GM12875 (cell line): ENCODE measurements around the gene HCN2.
"Not testable (repeated sequence)": the region's sequence is repeated elsewhere in the genome, so short reads cannot be mapped to it uniquely, and the experiment has no call there.

ENCODE experiments used
- H3K4me3 ChIP-seq: one replicate; pipeline ENCODE4 v1.5.1; 2011; ENCODE audit warnings: low read depth, low read length, control low read depth
- CTCF ChIP-seq: IDR thresholded peaks from 2 replicates; pipeline ENCODE4 v1.5.1; 2011; ENCODE audit warnings: low read depth, mild to moderate bottlenecking, control low read depth, inconsistent platforms, low read length, moderate library complexity, borderline replicate concordance; ENCODE audit not compliant: insufficient read depth

The HCN2 gene

GRCh38 chr19:583198-583967 is 6.3 kb upstream of the HCN2 start:
- H3K4me3 ChIP-seq = no peak overlapping the region
- no peak for TF ChIP-seq CTCF

- no peak overlapping the region for H3K4me3 ChIP-seq
- no peak for TF ChIP-seq CTCF
These were observed 5.8 kb upstream of the HCN2 start for GRCh38 chr19:583968-584239.

- H3K4me3 ChIP-seq = no peak overlapping the region
- peak; percentile 99 for TF ChIP-seq CTCF
These were observed 5.3 kb upstream of the HCN2 start for GRCh38 chr19:584240-585001.

GRCh38 chr19:585146-585545 is 4.5 kb upstream of the HCN2 start:
- H3K4me3 ChIP-seq = not testable (repeated sequence)

GRCh38 chr19:585551-586110 is 4.0 kb upstream of the HCN2 start:
- no peak for TF ChIP-seq CTCF
- H3K4me3 ChIP-seq = no peak overlapping the region

- no peak overlapping the region for H3K4me3 ChIP-seq
- TF ChIP-seq CTCF = peak; percentile 69
These were observed 1.5 kb upstream of the HCN2 start for GRCh38 chr19:588093-588740.
